SK-N-SH treated with all-trans-retinoic acid at 6 μM for 48 hours (cell line): ENCODE measurements around the gene DDX31.

ENCODE experiments used
- ATAC-seq: fragments of 200-7000 bp; cut with Tn5 transposase; 3 replicates; pipeline ENCODE4 v1.9.1; 2020; ENCODE audit warnings: mild to moderate bottlenecking, moderate library complexity
- ARNTL ChIP-seq: fragments of 450-650 bp; formaldehyde crosslinking; IDR thresholded peaks from 2 replicates; pipeline ENCODE4 v1.5.0; 2020; ENCODE audit warnings: low read depth, mild to moderate bottlenecking, moderate library complexity, borderline replicate concordance
- BACH2 ChIP-seq: fragments of 250-450 bp; sonication (Bioruptor Pico); IDR thresholded peaks from 2 replicates; pipeline ENCODE4 v1.9.0; 2021; ENCODE audit warnings: mild to moderate bottlenecking, borderline replicate concordance
- CSDC2 ChIP-seq: fragments of 250-450 bp; sonication (Bioruptor Pico); IDR thresholded peaks from 2 replicates; pipeline ENCODE4 v1.5.0; 2020; ENCODE audit warnings: mild to moderate bottlenecking, moderate library complexity
- ESRRG ChIP-seq: fragments of 250-450 bp; sonication (Bioruptor Pico); IDR thresholded peaks from 2 replicates; pipeline ENCODE4 v1.6.1; 2021; ENCODE audit warnings: mild to moderate bottlenecking
- GLIS3 ChIP-seq: fragments of 250-450 bp; sonication (Bioruptor Pico); IDR thresholded peaks from 2 replicates; pipeline ENCODE4 v1.5.0; 2020; ENCODE audit warnings: mild to moderate bottlenecking, moderate library complexity
- ISL1 ChIP-seq: fragments of 250-450 bp; sonication (Bioruptor Pico); IDR thresholded peaks from 2 replicates; pipeline ENCODE4 v2.1.2; 2022; ENCODE audit warnings: mild to moderate bottlenecking, moderate library complexity
- OSR1 ChIP-seq: fragments of 250-450 bp; sonication (Bioruptor Pico); IDR thresholded peaks from 2 replicates; pipeline ENCODE4 v1.8.0; 2022; ENCODE audit warnings: moderate library complexity, mild to moderate bottlenecking, inconsistent platforms
- RARB ChIP-seq: fragments of 250-450 bp; sonication (Bioruptor Pico); IDR thresholded peaks from 2 replicates; pipeline ENCODE4 v1.8.0; 2021; ENCODE audit warnings: mild to moderate bottlenecking, moderate library complexity
- SNAI2 ChIP-seq: fragments of 250-450 bp; sonication (Bioruptor Pico); IDR thresholded peaks from 2 replicates; pipeline ENCODE4 v1.5.0; 2020; ENCODE audit warnings: mild to moderate bottlenecking, moderate library complexity
- ZC3H10 ChIP-seq: fragments of 250-450 bp; sonication (Bioruptor Pico); IDR thresholded peaks from 2 replicates; pipeline ENCODE4 v1.5.1; 2021; ENCODE audit warnings: mild to moderate bottlenecking, moderate library complexity
- ZFP3 ChIP-seq: fragments of 250-450 bp; sonication (Bioruptor Pico); IDR thresholded peaks from 2 replicates; pipeline ENCODE4 v1.5.0; 2020; ENCODE audit warnings: mild to moderate bottlenecking, moderate library complexity
- ZNF565 ChIP-seq: fragments of 450-650 bp; formaldehyde crosslinking; conservative IDR thresholded peaks from 2 replicates; pipeline ENCODE4 v1.5.0; 2020; ENCODE audit warnings: low read depth, mild to moderate bottlenecking, moderate library complexity
- ZNF70 ChIP-seq: fragments of 450-650 bp; formaldehyde crosslinking; IDR thresholded peaks from 2 replicates; pipeline ENCODE4 v1.5.0; 2020; ENCODE audit warnings: mild to moderate bottlenecking, moderate library complexity
- TF ChIP-seq, protein P1 (sequence below): fragments of 250-450 bp; sonication (Bioruptor Pico); IDR thresholded peaks from 2 replicates; pipeline ENCODE4 v1.8.0; 2020; ENCODE audit warnings: mild to moderate bottlenecking, moderate library complexity, borderline replicate concordance
- TF ChIP-seq, protein P2 (sequence below): fragments of 250-450 bp; sonication (Bioruptor Pico); IDR thresholded peaks from 2 replicates; pipeline ENCODE4 v1.5.1; 2020; ENCODE audit warnings: low read depth, mild to moderate bottlenecking, moderate library complexity
- TF ChIP-seq, protein P3 (sequence below): fragments of 250-450 bp; sonication (Bioruptor Pico); IDR thresholded peaks from 2 replicates; pipeline ENCODE4 v1.5.1; 2021; ENCODE audit warnings: mild to moderate bottlenecking, moderate library complexity

Gene DDX31

DNA sequence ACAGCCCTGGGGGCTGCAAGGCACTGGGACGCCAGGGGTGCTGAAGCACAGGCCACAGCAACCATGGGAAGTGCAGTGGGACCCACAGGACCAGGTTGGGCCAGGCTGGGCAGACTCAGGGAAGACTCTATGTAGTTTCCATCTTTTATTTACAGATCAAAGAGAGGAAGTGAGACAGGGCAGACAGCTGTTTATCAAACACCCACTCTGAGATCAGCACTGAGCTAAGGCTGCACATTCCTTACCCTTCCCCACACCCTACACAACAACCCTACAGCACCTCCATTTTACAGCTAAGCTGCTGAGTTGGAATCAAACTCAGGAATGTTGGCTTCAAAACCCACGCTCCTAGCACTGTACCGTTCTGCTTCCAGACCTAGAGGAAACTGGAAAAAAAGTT, 67.6 kb downstream of the DDX31 start (continued):
- TF ChIP-seq OSR1 (CRISPR knock-in tag) = no peak
- TF ChIP-seq, all 23 proteins: peak for 0

DNA sequence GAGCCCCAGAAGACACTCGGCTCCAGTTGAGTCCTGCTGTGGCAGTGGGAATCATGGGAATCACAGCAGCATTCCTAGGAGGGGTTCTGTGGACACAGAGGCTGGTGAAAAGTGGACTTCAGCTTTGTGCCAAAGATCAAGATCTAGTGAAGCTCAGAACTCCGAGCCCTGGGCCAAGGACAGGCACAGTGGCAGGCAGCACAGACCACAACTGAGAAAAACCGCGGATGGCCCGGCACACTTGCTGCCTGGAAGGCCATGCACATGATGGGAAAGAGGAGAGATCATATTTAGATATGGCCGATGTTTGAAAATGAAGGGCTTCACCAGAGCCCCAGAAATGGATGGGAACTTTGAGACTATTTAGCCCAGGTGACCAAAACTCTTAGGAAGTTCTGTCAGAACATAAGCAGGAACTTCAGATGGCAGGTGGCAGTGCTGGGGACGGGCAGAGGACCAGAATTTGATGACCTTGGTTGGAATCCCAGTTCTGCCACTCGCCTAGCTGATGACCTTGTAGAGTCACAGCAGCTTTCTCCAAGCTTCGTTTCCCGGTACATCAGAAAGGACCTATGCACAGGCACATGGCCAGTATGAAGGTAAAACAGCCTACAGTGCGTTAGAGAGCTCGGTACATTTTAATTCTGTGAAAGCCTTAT, 69.3 kb downstream of the DDX31 start:
- TF ChIP-seq ISL1 (CRISPR knock-in tag) (no peak), CSDC2 (CRISPR knock-in tag) (no peak), ZC3H10 (CRISPR knock-in tag) (no peak)
- TF ChIP-seq, protein P1, sequence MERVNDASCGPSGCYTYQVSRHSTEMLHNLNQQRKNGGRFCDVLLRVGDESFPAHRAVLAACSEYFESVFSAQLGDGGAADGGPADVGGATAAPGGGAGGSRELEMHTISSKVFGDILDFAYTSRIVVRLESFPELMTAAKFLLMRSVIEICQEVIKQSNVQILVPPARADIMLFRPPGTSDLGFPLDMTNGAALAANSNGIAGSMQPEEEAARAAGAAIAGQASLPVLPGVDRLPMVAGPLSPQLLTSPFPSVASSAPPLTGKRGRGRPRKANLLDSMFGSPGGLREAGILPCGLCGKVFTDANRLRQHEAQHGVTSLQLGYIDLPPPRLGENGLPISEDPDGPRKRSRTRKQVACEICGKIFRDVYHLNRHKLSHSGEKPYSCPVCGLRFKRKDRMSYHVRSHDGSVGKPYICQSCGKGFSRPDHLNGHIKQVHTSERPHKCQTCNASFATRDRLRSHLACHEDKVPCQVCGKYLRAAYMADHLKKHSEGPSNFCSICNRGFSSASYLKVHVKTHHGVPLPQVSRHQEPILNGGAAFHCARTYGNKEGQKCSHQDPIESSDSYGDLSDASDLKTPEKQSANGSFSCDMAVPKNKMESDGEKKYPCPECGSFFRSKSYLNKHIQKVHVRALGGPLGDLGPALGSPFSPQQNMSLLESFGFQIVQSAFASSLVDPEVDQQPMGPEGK = no peak
- TF ChIP-seq, protein P2, sequence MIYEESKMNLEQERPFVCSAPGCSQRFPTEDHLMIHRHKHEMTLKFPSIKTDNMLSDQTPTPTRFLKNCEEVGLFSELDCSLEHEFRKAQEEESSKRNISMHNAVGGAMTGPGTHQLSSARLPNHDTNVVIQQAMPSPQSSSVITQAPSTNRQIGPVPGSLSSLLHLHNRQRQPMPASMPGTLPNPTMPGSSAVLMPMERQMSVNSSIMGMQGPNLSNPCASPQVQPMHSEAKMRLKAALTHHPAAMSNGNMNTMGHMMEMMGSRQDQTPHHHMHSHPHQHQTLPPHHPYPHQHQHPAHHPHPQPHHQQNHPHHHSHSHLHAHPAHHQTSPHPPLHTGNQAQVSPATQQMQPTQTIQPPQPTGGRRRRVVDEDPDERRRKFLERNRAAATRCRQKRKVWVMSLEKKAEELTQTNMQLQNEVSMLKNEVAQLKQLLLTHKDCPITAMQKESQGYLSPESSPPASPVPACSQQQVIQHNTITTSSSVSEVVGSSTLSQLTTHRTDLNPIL (CRISPR knock-in tag) = no peak
- TF ChIP-seq, all 23 proteins: peak for 0
- no peak for ATAC-seq

DNA sequence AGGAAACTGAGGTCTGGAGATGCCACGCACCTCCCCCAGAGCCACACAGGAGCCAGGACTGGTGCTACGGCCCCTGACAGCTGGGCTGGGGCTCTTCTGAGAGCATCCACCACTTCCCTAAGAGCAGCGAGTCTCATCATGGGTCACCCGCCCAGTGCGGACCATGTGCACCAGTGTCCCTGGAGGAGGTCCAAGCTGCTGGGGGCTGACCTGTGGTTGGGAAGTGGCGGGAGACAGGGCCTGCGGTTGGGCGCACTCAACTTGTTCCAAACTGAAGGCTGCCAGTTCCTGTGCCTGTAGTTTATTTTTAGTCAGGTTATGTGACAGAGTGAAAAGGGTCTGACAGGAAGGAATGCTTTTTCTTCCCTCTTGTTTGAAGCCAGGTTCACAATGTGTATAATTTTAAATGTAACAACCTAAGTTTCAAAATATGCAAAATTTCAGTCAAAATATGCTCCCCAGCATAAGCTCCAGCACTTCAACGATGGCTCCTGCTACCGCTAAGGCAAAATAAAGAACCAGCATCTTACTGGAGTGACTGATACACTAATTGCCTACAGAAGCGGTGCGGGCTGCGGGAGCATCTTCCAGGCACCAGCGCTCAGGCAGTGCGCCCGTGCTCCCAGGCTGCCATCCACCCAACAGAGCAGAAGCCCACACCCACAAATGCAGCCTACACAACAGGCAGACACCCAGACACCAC, 72.6 kb downstream of the DDX31 start:
- TF ChIP-seq ESRRG (CRISPR knock-in tag) (no peak), BACH2 (no peak), RARB (CRISPR knock-in tag) (no peak), OSR1 (CRISPR knock-in tag) (no peak), ZNF565 (CRISPR knock-in tag) (no peak), ZFP3 (CRISPR knock-in tag) (no peak), ISL1 (CRISPR knock-in tag) (no peak)
- TF ChIP-seq, protein P2 (CRISPR knock-in tag) = no peak
- TF ChIP-seq, protein P3, sequence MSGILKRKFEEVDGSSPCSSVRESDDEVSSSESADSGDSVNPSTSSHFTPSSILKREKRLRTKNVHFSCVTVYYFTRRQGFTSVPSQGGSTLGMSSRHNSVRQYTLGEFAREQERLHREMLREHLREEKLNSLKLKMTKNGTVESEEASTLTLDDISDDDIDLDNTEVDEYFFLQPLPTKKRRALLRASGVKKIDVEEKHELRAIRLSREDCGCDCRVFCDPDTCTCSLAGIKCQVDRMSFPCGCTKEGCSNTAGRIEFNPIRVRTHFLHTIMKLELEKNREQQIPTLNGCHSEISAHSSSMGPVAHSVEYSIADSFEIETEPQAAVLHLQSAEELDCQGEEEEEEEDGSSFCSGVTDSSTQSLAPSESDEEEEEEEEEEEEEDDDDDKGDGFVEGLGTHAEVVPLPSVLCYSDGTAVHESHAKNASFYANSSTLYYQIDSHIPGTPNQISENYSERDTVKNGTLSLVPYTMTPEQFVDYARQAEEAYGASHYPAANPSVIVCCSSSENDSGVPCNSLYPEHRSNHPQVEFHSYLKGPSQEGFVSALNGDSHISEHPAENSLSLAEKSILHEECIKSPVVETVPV (CRISPR knock-in tag) = no peak
- no peak for ATAC-seq

DNA sequence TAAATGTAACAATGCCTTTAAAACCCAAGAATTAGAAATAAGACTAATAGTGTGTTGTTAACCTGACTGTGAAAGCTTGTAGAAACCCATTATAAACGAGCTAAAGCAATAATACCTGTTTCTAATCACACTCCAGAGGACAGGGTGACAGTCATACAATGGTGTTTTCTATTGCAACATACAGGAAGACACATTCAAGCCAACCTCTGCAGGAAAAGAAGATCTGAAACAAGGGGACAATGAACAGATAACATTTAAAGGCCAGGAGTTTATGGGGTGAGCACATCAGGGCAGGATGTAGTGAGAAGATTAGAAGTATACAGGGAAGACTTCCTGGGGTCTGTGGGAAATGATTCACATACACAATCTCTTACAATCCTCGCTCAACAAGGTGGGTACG, 73.6 kb downstream of the DDX31 start:
- ATAC-seq = no peak
- TF ChIP-seq ZNF565 (CRISPR knock-in tag) (no peak), BACH2 (no peak), ISL1 (CRISPR knock-in tag) (no peak), GLIS3 (CRISPR knock-in tag) (no peak), SNAI2 (no peak), ESRRG (CRISPR knock-in tag) (no peak), ZC3H10 (CRISPR knock-in tag) (no peak), ZNF70 (CRISPR knock-in tag) (no peak), ARNTL (no peak)
- TF ChIP-seq, protein P3 (CRISPR knock-in tag) = no peak
- TF ChIP-seq, protein P2 (CRISPR knock-in tag) = no peak
